ENCODE results near the gene GAS2L1.

DNA sequence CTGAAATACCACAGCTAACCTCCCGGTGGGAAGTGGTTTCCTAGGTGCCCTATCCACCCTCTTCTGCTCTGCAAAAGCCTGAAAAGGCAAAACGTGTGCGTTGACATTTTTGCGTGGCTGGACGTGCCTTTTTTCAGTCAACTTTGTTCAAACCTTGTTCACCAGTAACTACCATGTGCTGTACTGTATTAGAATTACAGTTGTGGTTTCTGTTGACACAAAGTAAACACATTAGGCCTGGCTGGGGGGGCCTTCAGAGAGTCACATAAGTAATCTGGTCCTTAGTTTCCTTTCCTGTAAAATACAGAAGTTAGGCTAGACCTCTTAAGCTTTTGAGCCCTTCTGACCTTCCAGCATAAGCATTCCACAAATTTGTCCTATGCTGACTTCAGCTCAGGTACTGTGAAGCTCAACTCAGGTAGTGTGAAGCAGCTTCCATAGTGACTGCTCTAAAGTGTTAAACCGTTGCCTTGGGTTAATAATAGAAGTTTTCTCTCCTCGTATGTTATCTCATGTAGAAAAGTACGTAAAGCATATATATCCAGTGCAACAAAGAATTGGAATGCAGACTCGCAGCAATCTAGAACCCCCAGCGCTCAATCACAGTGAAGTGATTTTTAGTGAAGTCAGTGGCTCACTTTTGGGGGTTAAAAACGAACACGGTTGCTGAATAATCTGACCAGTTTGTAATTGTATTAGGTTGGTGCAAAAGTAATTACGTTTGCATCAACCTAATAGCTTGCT, 36.5 kb upstream of the GAS2L1 start:
- TF ChIP-seq, protein P1, sequence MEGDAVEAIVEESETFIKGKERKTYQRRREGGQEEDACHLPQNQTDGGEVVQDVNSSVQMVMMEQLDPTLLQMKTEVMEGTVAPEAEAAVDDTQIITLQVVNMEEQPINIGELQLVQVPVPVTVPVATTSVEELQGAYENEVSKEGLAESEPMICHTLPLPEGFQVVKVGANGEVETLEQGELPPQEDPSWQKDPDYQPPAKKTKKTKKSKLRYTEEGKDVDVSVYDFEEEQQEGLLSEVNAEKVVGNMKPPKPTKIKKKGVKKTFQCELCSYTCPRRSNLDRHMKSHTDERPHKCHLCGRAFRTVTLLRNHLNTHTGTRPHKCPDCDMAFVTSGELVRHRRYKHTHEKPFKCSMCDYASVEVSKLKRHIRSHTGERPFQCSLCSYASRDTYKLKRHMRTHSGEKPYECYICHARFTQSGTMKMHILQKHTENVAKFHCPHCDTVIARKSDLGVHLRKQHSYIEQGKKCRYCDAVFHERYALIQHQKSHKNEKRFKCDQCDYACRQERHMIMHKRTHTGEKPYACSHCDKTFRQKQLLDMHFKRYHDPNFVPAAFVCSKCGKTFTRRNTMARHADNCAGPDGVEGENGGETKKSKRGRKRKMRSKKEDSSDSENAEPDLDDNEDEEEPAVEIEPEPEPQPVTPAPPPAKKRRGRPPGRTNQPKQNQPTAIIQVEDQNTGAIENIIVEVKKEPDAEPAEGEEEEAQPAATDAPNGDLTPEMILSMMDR (IDR thresholded peaks at IDR 0.05 in 2 of 3, conservative IDR thresholded peaks at IDR 0.05 in 1 of 3; ENCODE audit: borderline replicate concordance in 1 of 3, insufficient read depth in 1 of 3, low read depth in 2 of 3, low read length in 2 of 3), result no peak
- TF ChIP-seq POLR2AphosphoS5 (IDR thresholded peaks at IDR 0.05; ENCODE audit: low read depth, low read length) (no peak), POLR2A (IDR thresholded peaks at IDR 0.05; ENCODE audit: borderline replicate concordance, extremely low read depth, insufficient read depth, insufficient read length) (no peak), SRF (IDR thresholded peaks at IDR 0.05; ENCODE audit: low read depth) (no peak)
- TF ChIP-seq, protein P2, sequence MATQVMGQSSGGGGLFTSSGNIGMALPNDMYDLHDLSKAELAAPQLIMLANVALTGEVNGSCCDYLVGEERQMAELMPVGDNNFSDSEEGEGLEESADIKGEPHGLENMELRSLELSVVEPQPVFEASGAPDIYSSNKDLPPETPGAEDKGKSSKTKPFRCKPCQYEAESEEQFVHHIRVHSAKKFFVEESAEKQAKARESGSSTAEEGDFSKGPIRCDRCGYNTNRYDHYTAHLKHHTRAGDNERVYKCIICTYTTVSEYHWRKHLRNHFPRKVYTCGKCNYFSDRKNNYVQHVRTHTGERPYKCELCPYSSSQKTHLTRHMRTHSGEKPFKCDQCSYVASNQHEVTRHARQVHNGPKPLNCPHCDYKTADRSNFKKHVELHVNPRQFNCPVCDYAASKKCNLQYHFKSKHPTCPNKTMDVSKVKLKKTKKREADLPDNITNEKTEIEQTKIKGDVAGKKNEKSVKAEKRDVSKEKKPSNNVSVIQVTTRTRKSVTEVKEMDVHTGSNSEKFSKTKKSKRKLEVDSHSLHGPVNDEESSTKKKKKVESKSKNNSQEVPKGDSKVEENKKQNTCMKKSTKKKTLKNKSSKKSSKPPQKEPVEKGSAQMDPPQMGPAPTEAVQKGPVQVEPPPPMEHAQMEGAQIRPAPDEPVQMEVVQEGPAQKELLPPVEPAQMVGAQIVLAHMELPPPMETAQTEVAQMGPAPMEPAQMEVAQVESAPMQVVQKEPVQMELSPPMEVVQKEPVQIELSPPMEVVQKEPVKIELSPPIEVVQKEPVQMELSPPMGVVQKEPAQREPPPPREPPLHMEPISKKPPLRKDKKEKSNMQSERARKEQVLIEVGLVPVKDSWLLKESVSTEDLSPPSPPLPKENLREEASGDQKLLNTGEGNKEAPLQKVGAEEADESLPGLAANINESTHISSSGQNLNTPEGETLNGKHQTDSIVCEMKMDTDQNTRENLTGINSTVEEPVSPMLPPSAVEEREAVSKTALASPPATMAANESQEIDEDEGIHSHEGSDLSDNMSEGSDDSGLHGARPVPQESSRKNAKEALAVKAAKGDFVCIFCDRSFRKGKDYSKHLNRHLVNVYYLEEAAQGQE (IDR thresholded peaks at IDR 0.05; ENCODE audit: low read depth), result no peak
- TF ChIP-seq, protein P3, sequence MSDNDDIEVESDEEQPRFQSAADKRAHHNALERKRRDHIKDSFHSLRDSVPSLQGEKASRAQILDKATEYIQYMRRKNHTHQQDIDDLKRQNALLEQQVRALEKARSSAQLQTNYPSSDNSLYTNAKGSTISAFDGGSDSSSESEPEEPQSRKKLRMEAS (IDR thresholded peaks at IDR 0.05), result no peak
